BE2C (cell line): ENCODE results near the gene GMEB1.
"Not testable (repeated sequence)": the region's sequence is repeated elsewhere in the genome, so short reads cannot be mapped to it uniquely, and the experiment has no call there.

Source experiments
- DNase-seq: peaks from one replicate; pipeline ENCODE4 v3.0.0-alpha.2; 2020
- H3K27me3 ChIP-seq: fragments of 250-450 bp; sonication (Bioruptor Pico); 2 replicates; pipeline ENCODE4 v1.5.1; 2020; ENCODE audit warnings: mild to moderate bottlenecking
- H3K36me3 ChIP-seq: fragments of 250-450 bp; sonication (Bioruptor Pico); 2 replicates; pipeline ENCODE4 v1.5.1; 2020; ENCODE audit warnings: mild to moderate bottlenecking
- H3K4me1 ChIP-seq: fragments of 250-450 bp; sonication (Bioruptor Pico); 2 replicates; pipeline ENCODE4 v1.5.1; 2020
- H3K4me3 ChIP-seq: 2 replicates; pipeline ENCODE4 v1.5.1; 2011; ENCODE audit warnings: low read depth, low read length
- H3K9me3 ChIP-seq: fragments of 250-450 bp; sonication (Bioruptor Pico); 2 replicates; pipeline ENCODE4 v1.5.1; 2020
- TF ChIP-seq, protein P1 (sequence below): IDR thresholded peaks from 2 replicates; pipeline ENCODE4 v1.5.1; 2012; ENCODE audit warnings: mild to moderate bottlenecking, low read depth, low read length

GMEB1 gene

DNA sequence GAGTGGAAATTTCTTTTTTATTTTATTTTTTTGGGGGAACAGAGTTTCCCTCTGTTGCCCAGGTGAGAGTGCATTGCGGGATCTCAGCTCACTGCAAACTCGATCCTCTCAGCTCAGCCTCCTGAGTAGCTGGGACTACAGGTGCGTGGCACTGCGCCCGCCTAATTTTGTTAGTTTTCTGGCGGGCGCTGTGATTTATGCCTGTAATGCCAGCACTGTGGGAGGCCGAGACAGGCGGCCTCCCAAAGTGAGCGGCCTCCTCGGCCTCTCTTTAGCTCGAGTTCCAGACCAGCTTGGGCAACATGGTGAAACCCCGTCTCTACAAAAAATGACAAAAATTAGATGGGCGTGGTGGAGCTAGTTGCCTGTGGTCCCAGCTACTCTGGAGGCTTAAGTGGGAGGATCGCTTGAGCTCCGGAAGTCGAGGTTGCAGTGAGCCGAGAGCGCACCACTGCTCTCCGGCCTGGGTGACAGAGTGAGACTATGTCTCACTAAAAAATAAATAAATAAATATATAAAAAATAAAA lies 2.7 kb downstream of the GMEB1 start:
- H3K27me3 ChIP-seq: no peaks in the 10 kb centered on the region
- TF ChIP-seq, protein P1, sequence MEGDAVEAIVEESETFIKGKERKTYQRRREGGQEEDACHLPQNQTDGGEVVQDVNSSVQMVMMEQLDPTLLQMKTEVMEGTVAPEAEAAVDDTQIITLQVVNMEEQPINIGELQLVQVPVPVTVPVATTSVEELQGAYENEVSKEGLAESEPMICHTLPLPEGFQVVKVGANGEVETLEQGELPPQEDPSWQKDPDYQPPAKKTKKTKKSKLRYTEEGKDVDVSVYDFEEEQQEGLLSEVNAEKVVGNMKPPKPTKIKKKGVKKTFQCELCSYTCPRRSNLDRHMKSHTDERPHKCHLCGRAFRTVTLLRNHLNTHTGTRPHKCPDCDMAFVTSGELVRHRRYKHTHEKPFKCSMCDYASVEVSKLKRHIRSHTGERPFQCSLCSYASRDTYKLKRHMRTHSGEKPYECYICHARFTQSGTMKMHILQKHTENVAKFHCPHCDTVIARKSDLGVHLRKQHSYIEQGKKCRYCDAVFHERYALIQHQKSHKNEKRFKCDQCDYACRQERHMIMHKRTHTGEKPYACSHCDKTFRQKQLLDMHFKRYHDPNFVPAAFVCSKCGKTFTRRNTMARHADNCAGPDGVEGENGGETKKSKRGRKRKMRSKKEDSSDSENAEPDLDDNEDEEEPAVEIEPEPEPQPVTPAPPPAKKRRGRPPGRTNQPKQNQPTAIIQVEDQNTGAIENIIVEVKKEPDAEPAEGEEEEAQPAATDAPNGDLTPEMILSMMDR: no peak
- DNase-seq: no peak
- H3K36me3 ChIP-seq: no peaks in the 10 kb centered on the region
- no peaks in the 10 kb centered on the region for H3K9me3 ChIP-seq
- no peaks in the 10 kb centered on the region for H3K4me1 ChIP-seq
- H3K4me3 ChIP-seq: no peak overlapping the region

DNA sequence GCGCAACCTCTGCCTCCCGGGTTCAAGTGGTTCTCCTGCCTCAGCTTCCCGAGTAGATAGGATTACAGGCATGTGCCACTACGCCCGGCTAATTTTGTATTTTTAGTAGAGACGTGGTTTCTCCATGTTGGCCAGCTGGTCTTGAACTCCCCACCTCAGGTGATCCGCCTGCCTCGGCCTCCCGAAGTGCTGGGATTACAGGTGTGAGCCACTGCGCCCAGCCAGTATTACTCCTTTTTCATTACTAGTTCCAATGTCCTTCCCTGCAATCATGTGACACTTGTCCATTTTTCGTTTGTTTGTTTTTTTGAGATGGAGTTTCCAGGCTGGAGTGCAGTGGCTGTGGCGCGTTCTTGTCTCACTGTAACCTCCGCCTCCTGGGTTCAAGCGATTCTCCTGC lies 4.4 kb downstream of the GMEB1 start:
- H3K4me1 ChIP-seq, H3K9me3 ChIP-seq, H3K4me3 ChIP-seq, DNase-seq, H3K27me3 ChIP-seq, H3K36me3 ChIP-seq: not testable (repeated sequence)

DNA sequence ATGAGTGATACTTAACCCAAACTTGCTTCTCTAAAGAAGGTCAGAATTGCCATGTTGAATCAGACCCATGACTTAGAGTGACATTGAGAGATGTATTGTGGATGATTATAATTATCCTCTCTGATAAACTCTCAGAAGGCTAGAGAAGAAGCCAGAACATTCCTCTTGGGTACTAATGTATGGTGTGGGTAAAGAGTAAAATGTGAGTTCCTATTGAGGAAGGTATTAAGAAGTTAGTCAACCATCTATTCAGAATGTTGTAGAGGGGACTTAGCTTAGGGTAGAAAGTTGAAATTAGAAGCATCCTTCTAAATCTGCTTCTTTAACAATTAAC lies 7.3 kb downstream of the GMEB1 start:
- DNase-seq: no peak
- H3K9me3 ChIP-seq: no peaks in the 10 kb centered on the region
- no peaks in the 10 kb centered on the region for H3K4me1 ChIP-seq
- H3K27me3 ChIP-seq: no peaks in the 10 kb centered on the region
- TF ChIP-seq, protein P1: no peak
- no peaks in the 10 kb centered on the region for H3K36me3 ChIP-seq
- no peak overlapping the region for H3K4me3 ChIP-seq

GRCh38 chr1:28680151-28680550 lies 11.6 kb downstream of the GMEB1 start:
- no peaks in the 10 kb centered on the region for H3K27me3 ChIP-seq
- no peaks in the 10 kb centered on the region for H3K4me1 ChIP-seq
- no peaks in the 10 kb centered on the region for H3K36me3 ChIP-seq
- TF ChIP-seq, protein P1: no peak
- DNase-seq: no peak
- H3K4me3 ChIP-seq: no peak overlapping the region
- H3K9me3 ChIP-seq: no peaks in the 10 kb centered on the region

DNA sequence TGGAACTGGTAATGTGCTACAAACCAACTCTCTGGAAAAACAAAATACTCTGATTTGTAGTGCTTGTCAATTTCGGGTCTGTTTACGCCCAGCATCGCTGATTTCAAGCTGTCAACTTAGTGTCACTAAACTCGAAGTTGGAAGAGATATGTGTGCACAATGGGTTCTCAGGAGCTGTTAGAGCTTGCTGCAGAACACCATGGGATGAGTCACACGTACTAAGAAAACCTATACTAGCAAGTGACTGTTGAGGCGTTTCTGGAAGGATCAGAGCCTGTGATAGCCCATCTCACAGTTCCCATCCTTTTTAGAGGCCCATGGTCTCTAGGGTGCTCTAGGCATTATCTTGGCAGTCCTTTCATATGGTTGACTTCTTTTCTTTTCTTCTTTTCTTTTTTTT lies 14.3 kb downstream of the GMEB1 start:
- H3K4me3 ChIP-seq: no peak overlapping the region
- H3K27me3 ChIP-seq: no peaks in the 10 kb centered on the region
- no peaks in the 10 kb centered on the region for H3K36me3 ChIP-seq
- no peaks in the 10 kb centered on the region for H3K9me3 ChIP-seq
- DNase-seq: no peak
- TF ChIP-seq, protein P1: no peak
- H3K4me1 ChIP-seq: no peaks in the 10 kb centered on the region

DNA sequence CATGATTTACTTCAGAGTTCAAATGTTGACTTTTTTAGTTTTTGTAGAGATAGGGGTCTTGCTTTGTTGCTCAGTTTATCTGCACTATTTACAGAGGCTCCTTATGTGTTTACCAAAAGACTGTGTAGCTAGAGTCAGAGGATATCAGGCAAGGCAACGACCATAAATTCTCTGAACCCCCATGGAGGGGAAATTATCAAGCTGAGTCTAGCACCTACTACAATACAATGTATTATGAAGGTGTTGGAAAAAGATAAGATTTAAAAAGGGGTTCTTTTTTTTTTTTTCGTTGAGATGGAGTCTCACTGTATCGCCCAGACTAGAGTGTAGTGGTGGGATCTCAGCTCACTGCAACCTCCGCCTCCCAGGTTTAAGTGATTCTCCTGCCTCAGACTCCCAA lies 16.4 kb downstream of the GMEB1 start:
- H3K27me3 ChIP-seq: no peaks in the 10 kb centered on the region
- H3K4me1 ChIP-seq: no peaks in the 10 kb centered on the region
- no peaks in the 10 kb centered on the region for H3K36me3 ChIP-seq
- TF ChIP-seq, protein P1: no peak
- no peak overlapping the region for H3K4me3 ChIP-seq
- H3K9me3 ChIP-seq: no peaks in the 10 kb centered on the region
- DNase-seq: no peak

DNA sequence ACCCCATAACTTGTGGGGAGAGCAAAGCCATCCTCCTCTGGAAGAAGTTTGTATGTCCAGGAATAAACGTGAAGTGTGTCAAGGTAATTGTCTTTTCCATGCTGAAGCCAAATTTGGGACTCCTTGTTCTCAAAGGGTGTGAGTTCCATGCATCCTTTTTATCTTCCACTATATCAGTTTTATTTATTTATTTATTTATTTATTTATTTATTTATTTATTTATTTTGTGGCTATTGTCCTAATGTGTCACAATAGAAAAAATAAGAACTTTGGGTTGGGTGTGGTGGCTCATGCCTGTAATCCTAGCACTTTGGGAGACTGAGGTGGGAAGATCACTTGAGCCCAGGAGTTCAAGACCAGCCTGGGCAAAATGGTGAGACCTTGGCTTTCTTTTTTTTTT lies 23.0 kb downstream of the GMEB1 start:
- H3K9me3 ChIP-seq, H3K4me3 ChIP-seq, H3K27me3 ChIP-seq, DNase-seq, H3K36me3 ChIP-seq, H3K4me1 ChIP-seq: not testable (repeated sequence)
